Endothelial cell of umbilical vein (primary cell): Measurements from ENCODE around the gene PEX10. TPM values are rescaled to one million over a fixed set of nuclear protein-coding genes. Genes with fewer than 3 reads are reported as not detected.

Experiments used
- BruUV-seq: library from RNA; stranded (reverse); fragments of 400-500 nt; replicated peaks from 2 replicates; lab custom pipeline; 2021; lab: Mats Ljungman, UMichigan
- CTCF ChIA-PET: fragments of 300-600, 350-600 bp; sonication (Branson Sonifier 250); formaldehyde crosslinking; loops from one replicate; lab custom pipeline; 2021; ENCODE audit warnings: antibody characterized with exemption, inconsistent platforms; lab: Charles Lee
- POLR2A ChIA-PET: fragments of 300-600, 350-600 bp; sonication (Branson Sonifier 250); formaldehyde crosslinking; loops from one replicate; lab custom pipeline; 2021; ENCODE audit warnings: antibody characterized with exemption, inconsistent platforms; lab: Charles Lee
- DNase-seq: peaks from one replicate; pipeline ENCODE4 v3.0.0-alpha.2; 2011; ENCODE audit warnings: low read depth, low spot score
- FAIRE-seq: peaks from 2 replicates; lab custom pipeline; 2011; peaks lifted over from hg19 to GRCh38; lab: Jason Lieb, UNC
- H2AFZ ChIP-seq: 2 replicates; pipeline ENCODE4 v1.6.0; 2012; ENCODE audit warnings: low read depth, low read length, control low read depth, inconsistent platforms
- H3K27ac ChIP-seq: 2 replicates; pipeline ENCODE4 v1.5.1; 2011; ENCODE audit warnings: low read depth, mild to moderate bottlenecking, control low read depth, low read length, moderate library complexity; ENCODE audit not compliant: insufficient read depth
- H3K27me3 ChIP-seq, 2 experiments: 2 replicates each; pipeline versions ENCODE4 v1.6.0 to v1.6.1; 2011; ENCODE audit warnings: low read length in 2 of 2, mixed read lengths in 1 of 2; ENCODE audit not compliant: control insufficient read depth in 2 of 2, insufficient read depth in 2 of 2
- H3K36me3 ChIP-seq, 2 experiments: 2 replicates in 1 of 2; 3 replicates in 1 of 2; pipeline ENCODE4 v1.5.1; 2011; ENCODE audit warnings: low read length in 2 of 2, mild to moderate bottlenecking in 1 of 2, moderate library complexity in 1 of 2; ENCODE audit not compliant: control insufficient read depth in 2 of 2, insufficient read depth in 2 of 2; ENCODE audit errors: extremely low read depth in 1 of 2
- H3K4me1 ChIP-seq: 3 replicates; pipeline ENCODE4 v1.5.1; 2011; ENCODE audit warnings: mild to moderate bottlenecking, low read length; ENCODE audit not compliant: control insufficient read depth, insufficient read depth; ENCODE audit errors: extremely low read depth
- H3K4me2 ChIP-seq: 2 replicates; pipeline ENCODE4 v1.6.1; 2011; ENCODE audit warnings: low read length, control low read depth, mixed read lengths; ENCODE audit not compliant: insufficient read depth
- H3K4me3 ChIP-seq, 3 experiments: fragments of 200-600 bp in 1 of 3; sonication (generic), shearing (Covaris generic) in 1 of 3; replicated peaks in 1 of 3; 2 replicates each; pipeline ENCODE4 v1.5.1; 2011 to 2016; ENCODE audit warnings: control low read depth in 3 of 3, low read length in 3 of 3, mild to moderate bottlenecking in 2 of 3, inconsistent platforms in 1 of 3, low read depth in 1 of 3, moderate library complexity in 1 of 3; ENCODE audit not compliant: insufficient read depth in 1 of 3
- H3K79me2 ChIP-seq: 2 replicates; pipeline ENCODE4 v1.6.0; 2012; ENCODE audit warnings: low read length, inconsistent platforms; ENCODE audit not compliant: control insufficient read depth, insufficient read depth
- H3K9ac ChIP-seq: replicated peaks from 2 replicates; pipeline ENCODE3; 2011; ENCODE audit warnings: low read length, control low read depth; ENCODE audit not compliant: insufficient read depth; ENCODE audit errors: extremely low read depth
- H3K9me1 ChIP-seq: replicated peaks from 3 replicates; pipeline ENCODE4 v1.6.0; 2011; ENCODE audit warnings: mild to moderate bottlenecking, low read length; ENCODE audit not compliant: control insufficient read depth, insufficient read depth; ENCODE audit errors: extremely low read depth
- H3K9me3 ChIP-seq: replicated peaks from 2 replicates; pipeline ENCODE4 v1.5.1; 2012; ENCODE audit warnings: low read length, inconsistent platforms; ENCODE audit not compliant: control insufficient read depth, insufficient read depth
- H4K20me1 ChIP-seq: replicated peaks from 2 replicates; pipeline ENCODE3; 2011; ENCODE audit warnings: mild to moderate bottlenecking, low read length; ENCODE audit not compliant: control insufficient read depth, insufficient read depth; ENCODE audit errors: extremely low read depth
- EZH2 ChIP-seq: IDR thresholded peaks from 2 replicates; pipeline ENCODE4 v1.6.1; 2012; ENCODE audit warnings: borderline replicate concordance, low read depth, mild to moderate bottlenecking, moderate library complexity, low read length, inconsistent platforms; ENCODE audit not compliant: severe bottlenecking
- FOS ChIP-seq: IDR thresholded peaks from 2 replicates; pipeline ENCODE4 v1.6.1; 2011; ENCODE audit warnings: mild to moderate bottlenecking, low read length, moderate library complexity, borderline replicate concordance; ENCODE audit not compliant: insufficient read depth
- GATA2 ChIP-seq: IDR thresholded peaks from 2 replicates; pipeline ENCODE4 v1.7.0; 2011; ENCODE audit warnings: low read depth, mild to moderate bottlenecking, moderate library complexity, mixed read lengths, low read length; ENCODE audit not compliant: insufficient read length, insufficient read depth
- JUN ChIP-seq: IDR thresholded peaks from 2 replicates; pipeline ENCODE4 v1.6.1; 2011; ENCODE audit warnings: borderline replicate concordance, low read depth; ENCODE audit not compliant: insufficient read length, insufficient read depth
- MYC ChIP-seq: IDR thresholded peaks from one replicate; pipeline ENCODE4 v1.6.1; 2011; ENCODE audit warnings: mild to moderate bottlenecking, low read depth, low read length
- POLR2A ChIP-seq: IDR thresholded peaks from 2 replicates; pipeline ENCODE4 v1.6.1; 2012; ENCODE audit warnings: low read depth, mild to moderate bottlenecking, control low read depth, low read length
- POLR2AphosphoS5 ChIP-seq: IDR thresholded peaks from 2 replicates; pipeline ENCODE4 v1.6.1; 2012; ENCODE audit warnings: low read depth, mild to moderate bottlenecking, control low read depth, low read length, moderate library complexity; ENCODE audit not compliant: insufficient read depth
- dilution Hi-C: fragments of 300-500 bp; cut with MboI; formaldehyde crosslinking; loops from one replicate; pipeline ENCODE4 v1.15.0; 2019; ENCODE audit warnings: low sequenced_read_pairs; ENCODE audit not compliant: extremely low pct_ligation_motif_present
- intact Hi-C: fragments of 100-400 bp; cut with micrococcal nuclease; formaldehyde crosslinking; loops from one replicate; pipeline ENCODE4 v1.10.0; 2022
- polyA plus RNA-seq, 4 experiments: library from polyadenylated mRNA; depleted of rRNA in 3 of 4; stranded (reverse) in 3 of 4; unstranded in 1 of 4; fragments of >200 nt; gene quantifications; 2 replicates each; pipeline versions ENCODE4 v1.2.1 to v1.2.3, GENCODE V29; 2011 to 2012; ENCODE audit warnings: missing spikeins in 1 of 4
- total RNA-seq: library from RNA; stranded (reverse); gene quantifications from 2 replicates; pipeline ENCODE4 v1.2.3, GENCODE V29; 2021
- TF ChIP-seq, protein P1 (sequence below), 2 donors: IDR thresholded peaks; 1 replicate in 1 of 2; 2 replicates in 1 of 2; pipeline ENCODE4 v1.5.1; 2011; ENCODE audit warnings: low read length in 2 of 2, mild to moderate bottlenecking in 2 of 2, moderate library complexity in 2 of 2, control low read depth in 1 of 2, inconsistent platforms in 1 of 2, low read depth in 1 of 2; ENCODE audit not compliant: insufficient read depth in 1 of 2; ENCODE audit errors: extremely low read depth in 1 of 2
- TF ChIP-seq, protein P2 (sequence below): IDR thresholded peaks from 2 replicates; pipeline ENCODE4 v1.6.1; 2011; ENCODE audit not compliant: insufficient read depth, insufficient read length

PEX10 gene
- total and polyA plus RNA-seq, 2 donors (not counting 3 experiments of a cell fraction or from before 2014, with no cell fraction given): 25.1 to 26.7 TPM

DNA sequence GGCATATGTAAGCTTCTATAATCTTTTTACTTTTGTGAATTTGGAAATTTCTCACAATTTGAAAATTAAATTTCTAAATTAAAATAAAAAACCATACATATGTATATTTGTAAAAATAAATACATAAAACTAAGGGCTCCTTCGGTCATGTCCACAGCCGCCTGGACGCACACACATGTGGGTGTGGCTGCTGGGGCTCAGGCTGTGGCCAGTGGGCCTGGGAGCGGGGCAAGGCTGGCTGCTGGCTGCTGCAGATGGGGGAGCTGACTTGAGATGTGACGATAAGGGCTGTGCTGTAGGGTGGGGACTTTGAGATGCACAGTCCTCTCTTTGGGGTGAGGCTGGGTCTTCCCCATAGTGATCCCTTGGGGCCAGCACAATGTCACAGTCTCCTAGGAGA, 15.9 kb downstream of the PEX10 start:
- H3K9me1 ChIP-seq: no peaks in the 10 kb centered on the region
- peaks cover 40% of the 10 kb centered on the region for H3K79me2 ChIP-seq
- intact Hi-C loops: no loop called here
- FAIRE-seq: no peak
- no peak overlapping the region for H3K27ac ChIP-seq
- H3K9me3 ChIP-seq: no peaks in the 10 kb centered on the region
- H3K36me3 ChIP-seq: peaks cover 13 to 48% of the 10 kb centered on the region in 2 experiments
- H4K20me1 ChIP-seq: no peaks in the 10 kb centered on the region
- ChIA-PET POLR2A (no interaction called here), CTCF (interaction anchor here (0.8 to 1.2 kb wide), 2 partner anchors 15 to 201 kb away, joined by 3 to 4 read pairs; partner anchors contain the start of gene FAAP20)
- H2AFZ ChIP-seq: no peak overlapping the region
- DNase-seq: no peak
- no TSS peak for BruUV-seq
- H3K4me3 ChIP-seq: no peak overlapping the region
- H3K4me1 ChIP-seq: peaks cover 10% of the 10 kb centered on the region
- H3K4me2 ChIP-seq: no peak overlapping the region
- TF ChIP-seq GATA2 (no peak), POLR2A (no peak), MYC (no peak), JUN (no peak), POLR2AphosphoS5 (no peak), EZH2 (no peak), FOS (no peak)
- TF ChIP-seq, protein P1, sequence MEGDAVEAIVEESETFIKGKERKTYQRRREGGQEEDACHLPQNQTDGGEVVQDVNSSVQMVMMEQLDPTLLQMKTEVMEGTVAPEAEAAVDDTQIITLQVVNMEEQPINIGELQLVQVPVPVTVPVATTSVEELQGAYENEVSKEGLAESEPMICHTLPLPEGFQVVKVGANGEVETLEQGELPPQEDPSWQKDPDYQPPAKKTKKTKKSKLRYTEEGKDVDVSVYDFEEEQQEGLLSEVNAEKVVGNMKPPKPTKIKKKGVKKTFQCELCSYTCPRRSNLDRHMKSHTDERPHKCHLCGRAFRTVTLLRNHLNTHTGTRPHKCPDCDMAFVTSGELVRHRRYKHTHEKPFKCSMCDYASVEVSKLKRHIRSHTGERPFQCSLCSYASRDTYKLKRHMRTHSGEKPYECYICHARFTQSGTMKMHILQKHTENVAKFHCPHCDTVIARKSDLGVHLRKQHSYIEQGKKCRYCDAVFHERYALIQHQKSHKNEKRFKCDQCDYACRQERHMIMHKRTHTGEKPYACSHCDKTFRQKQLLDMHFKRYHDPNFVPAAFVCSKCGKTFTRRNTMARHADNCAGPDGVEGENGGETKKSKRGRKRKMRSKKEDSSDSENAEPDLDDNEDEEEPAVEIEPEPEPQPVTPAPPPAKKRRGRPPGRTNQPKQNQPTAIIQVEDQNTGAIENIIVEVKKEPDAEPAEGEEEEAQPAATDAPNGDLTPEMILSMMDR (IDR thresholded peaks at IDR 0.05; ENCODE audit: extremely low read depth in 1 of 2, insufficient read depth in 1 of 2, low read depth in 1 of 2, low read length in 2 of 2): no peak
- TF ChIP-seq, protein P2, sequence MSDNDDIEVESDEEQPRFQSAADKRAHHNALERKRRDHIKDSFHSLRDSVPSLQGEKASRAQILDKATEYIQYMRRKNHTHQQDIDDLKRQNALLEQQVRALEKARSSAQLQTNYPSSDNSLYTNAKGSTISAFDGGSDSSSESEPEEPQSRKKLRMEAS: no peak
- H3K9ac ChIP-seq: no peak overlapping the region
- dilution Hi-C loops: no loop called here
- H3K27me3 ChIP-seq: no peaks in the 10 kb centered on the region
